Activated CD4-positive, alpha-beta T cell treated with anti-CD3 and anti-CD28 coated beads, Interleukin-2, amount 50 U/mL, for 16 hours (primary cell): ENCODE measurements around the gene DDC.

Experiments used
- DNase-seq: peaks from one replicate; pipeline ENCODE4 v3.0.0-alpha.2; 2020

Gene DDC

DNA sequence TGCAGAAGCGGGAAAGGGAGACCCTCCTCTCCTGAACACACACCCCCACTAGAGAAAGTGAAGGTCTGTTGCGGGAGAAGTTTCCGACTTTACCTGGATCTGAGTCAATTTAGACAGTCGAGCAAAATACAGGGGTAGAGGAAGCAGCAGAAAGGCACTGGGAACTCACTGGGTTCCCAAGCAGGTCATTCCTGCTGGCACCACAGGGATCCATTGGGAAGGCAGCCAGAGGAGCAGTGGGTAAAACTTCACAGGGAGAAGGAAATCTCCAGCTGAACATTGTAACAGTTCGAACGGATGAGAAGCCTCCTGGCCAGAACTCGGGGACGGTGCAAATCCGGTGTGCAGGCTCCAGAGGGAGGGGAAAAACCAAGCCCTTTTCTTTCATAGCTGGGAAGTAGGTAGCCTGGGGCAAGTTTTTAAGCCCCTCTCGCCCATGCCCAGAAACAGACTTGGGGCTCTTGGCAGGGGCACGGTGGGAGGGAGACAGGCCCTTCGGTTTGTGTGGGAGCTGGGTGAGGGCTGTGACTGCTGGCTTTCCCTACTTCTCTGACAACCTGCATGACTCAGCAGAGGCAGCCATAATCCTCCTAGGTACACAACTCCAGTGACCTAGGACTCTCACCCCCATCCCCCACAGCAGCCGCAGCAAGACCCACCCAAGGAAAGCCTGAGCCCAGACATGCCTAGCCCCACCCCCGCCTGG lies 51.9 kb downstream of the DDC start:
- DNase-seq: no peak

DNA sequence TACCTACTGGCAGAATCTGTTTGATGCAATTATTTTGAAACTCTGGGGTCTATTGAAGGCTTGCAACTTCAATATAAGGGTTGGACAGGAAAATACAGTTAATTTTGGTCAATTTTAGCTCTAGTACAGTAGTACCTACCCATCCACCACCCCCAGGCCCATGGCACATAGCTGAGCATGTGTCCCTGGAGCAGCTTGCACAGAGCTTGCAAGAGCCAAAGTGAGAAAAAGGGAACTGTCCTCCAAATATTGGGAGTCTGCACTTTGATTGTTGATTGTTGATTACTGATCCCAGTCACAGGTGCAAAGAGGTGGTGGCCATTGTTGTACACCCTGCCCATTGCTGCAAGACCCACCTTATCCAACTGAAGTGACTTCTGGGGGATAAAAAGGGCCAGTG lies 52.8 kb downstream of the DDC start:
- DNase-seq: no peak

DNA sequence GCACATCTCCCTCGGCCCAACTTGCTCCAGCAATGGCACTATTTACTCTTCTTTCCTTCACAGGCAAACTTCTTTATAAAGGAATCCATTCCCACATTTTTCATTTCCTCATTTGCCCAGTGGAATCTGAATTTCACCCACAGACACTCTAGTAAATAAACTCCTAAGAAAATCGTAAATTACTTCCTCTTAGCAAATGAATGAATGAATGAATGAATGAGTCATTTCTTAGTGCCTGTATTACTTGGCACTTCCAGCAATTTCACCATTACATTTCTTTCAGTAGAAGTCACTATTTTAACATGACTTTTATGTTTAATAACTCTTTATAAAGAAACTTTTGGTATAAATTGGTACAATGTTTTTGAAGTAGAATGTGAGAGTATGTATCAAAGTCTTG lies 55.7 kb downstream of the DDC start:
- no peak for DNase-seq

- no peak for DNase-seq
Measured at GRCh38 chr7:50508471-50508943, 56.7 kb downstream of the DDC start.

DNA sequence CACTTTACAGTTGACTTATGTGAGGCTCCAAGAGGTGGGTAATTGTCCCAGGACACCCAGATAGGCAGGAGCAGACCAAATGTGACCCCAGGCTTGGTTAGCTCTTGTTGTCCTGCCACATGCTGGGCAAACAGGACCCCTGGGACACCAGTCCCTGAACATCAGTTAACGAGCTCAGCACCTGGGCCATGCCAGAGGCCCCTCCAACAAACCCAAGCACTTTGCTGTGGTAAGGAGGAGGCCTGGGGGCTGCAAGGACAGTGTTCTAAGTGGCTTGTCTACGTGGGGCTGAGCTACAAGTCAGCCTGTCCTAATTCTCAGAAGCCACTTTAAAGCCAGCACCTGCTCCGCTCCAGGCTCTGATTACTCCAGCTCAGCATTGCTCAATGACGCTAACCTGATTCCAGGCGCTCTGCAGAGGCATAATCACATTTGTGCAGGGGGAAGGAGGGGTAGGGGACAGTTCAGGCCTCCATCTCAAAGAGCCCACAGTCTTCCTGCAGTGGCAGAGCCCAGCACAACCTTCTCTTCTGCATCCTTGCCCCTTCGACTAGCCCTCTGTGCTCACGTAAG lies 57.2 kb downstream of the DDC start:
- no peak for DNase-seq

DNA sequence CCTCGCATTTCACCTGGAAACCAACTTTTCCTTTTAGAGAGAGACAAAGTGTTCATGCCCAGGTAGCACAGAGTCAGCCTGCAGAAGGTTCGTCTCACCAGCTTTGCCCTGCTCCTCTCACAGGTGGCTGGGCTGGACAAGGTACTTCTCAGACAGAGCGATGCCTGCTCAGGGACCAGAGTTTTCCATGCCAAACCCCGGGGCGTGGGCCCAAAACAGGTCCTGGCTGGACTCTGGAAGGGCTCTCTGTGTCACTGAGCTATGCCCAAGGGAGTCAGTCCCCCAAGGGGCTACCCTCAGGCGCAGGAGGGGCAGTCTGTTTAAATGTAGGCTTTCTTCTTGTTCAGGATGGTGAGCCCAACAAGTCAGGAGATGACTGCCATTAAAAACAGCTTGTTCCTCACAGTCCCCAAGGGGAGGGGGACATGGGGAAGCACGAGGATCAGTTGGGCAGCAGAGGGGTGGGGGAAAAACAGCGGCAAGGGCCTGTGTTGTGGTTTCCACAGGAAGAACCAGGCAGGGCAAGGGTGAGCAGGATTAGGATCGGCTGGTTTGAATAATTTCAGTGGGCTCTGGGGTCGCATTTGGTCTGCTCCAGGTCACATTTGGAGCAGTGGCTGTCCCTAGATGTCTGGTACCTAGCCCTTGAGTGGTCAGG lies 59.5 kb downstream of the DDC start:
- no peak for DNase-seq

GRCh38 chr7:50504646-50505546 lies 60.3 kb downstream of the DDC start:
- no peak for DNase-seq

- no peak for DNase-seq
Measured at GRCh38 chr7:50502947-50503346, 62.3 kb downstream of the DDC start.

GRCh38 chr7:50502001-50502684 lies 63.1 kb downstream of the DDC start:
- no peak for DNase-seq

DNA sequence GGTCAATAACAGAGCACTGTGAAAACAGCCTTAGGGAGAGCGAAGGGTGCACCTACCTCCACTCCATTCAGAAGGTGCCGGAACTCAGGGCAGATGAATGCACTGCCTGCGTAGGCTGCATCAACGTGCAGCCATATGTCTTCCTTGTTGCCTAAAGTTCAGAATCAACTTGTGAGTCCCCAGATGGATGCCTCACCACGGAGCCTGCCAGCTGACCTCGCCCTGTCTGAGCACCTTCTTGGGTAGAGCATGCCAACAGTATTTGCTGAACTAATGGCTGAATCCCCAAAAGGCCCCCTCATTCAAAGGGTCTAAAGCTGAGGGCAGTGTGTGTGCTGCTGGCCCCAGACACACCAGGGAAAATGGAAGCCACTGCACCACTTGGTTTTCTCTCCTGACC lies 66.1 kb downstream of the DDC start:
- no peak for DNase-seq

GRCh38 chr7:50497968-50498367 lies 67.2 kb downstream of the DDC start:
- no peak for DNase-seq

- no peak for DNase-seq
Measured at GRCh38 chr7:50497068-50497642, 68.0 kb downstream of the DDC start.

- DNase-seq: no peak
Measured at GRCh38 chr7:50496569-50496968, 68.6 kb downstream of the DDC start.

DNA sequence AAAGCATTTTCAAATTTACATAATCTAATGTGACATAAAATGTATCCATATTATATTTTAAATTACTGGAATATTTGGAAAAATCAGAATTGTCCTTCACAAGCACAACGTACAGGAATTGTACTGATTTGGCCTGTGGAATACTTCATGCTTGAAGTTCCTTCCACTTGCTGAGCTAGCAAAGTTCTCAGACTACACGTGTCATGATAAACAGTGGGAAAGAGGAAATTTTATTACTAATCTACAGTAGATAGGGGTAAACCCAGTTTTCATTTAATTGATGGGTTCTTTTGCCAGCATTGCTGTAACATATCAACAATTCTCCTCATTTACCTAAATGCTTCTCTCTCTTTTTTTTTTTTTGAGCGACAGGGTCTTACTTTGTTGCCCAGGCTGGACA lies 69.5 kb downstream of the DDC start:
- DNase-seq: no peak

GRCh38 chr7:50492770-50493519 lies 72.3 kb downstream of the DDC start:
- DNase-seq: no peak

- DNase-seq: no peak
Measured at GRCh38 chr7:50491943-50492342, 73.3 kb downstream of the DDC start.

GRCh38 chr7:50491209-50491608 lies 74.0 kb downstream of the DDC start:
- DNase-seq: no peak

- no peak for DNase-seq
Measured at GRCh38 chr7:50488379-50488778, 76.8 kb downstream of the DDC start.

DNA sequence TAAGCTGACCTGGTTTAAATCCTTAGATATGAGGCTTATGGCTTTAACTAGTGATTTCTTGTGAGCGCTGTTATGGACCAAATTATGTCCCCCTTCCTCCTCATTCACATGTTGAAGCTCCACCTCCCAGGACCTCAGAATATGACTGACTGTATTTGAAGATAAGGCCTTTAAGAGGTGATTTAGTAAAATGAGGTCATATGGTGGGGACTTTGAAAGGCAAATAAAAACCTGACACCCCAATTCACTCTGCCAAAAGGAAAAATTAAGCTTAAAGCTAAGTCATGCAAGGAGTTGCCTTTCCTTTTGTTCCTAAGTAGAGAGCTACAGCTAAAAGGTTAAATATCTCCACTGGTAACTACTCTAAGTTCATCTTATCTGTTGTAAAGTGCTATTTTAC lies 78.7 kb downstream of the DDC start:
- no peak for DNase-seq

DNA sequence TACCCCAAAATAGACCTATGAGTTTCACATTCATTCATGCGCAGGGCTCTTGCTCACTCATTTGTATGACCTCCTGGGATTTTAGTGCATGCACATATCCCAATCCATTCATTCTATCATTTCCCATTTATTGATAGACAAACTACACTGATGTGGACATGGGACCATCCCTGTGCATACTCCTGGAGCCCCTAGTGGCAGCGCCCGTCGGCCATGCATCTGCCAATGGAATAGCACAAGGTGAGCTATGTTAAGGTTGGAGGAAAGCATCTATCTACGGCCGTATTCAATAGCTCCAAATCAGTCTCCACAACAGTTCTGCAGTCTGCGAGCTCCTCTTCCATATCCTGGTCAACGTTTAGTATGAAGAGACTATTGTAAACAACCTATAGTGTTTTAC lies 83.3 kb downstream of the DDC start:
- DNase-seq: no peak

GRCh38 chr7:50480797-50481196 lies 84.4 kb downstream of the DDC start:
- no peak for DNase-seq
